Body of pancreas (tissue), 4 donors: Measurements from ENCODE around the gene LCE3A.

ENCODE experiments used
- POLR2A ChIP-seq, 3 donors: fragments of 450-650 bp; IDR thresholded peaks; one replicate each; pipeline ENCODE4 v1.6.1; 2016; ENCODE audit warnings: antibody characterized with exemption in 3 of 3, mild to moderate bottlenecking in 2 of 3
- TF ChIP-seq, protein P1 (sequence below), 7 experiments: fragments of 450-650 bp in 4 of 7; fragments of 200-600 bp in 3 of 7; sonication (generic) in 3 of 7; IDR thresholded peaks; one replicate each; pipeline ENCODE4 v1.5.1; 2016 to 2019; ENCODE audit warnings: antibody characterized with exemption in 7 of 7

DNA sequence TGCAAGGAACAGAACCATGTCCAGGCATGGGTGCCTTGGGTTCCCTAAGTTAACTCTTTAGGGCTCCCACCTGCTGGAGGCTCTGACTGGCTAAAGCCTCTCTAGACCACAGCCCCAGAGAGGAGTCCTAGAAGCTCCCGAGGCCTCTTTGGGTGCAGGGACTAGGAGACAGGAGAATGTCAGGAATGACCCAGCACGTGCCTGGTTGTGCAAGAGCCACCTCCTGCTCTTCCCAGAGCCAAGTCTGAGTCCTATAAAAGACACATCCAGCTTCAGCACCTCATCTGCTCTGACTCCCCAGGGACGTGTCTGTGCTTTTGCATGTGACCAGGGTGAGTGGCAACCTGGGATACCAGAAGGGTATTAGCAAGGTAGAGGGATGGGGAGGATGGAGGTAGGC lies 40.2 kb upstream of the LCE3A start, which contains the start of gene LCE2D:
- TF ChIP-seq, protein P1, sequence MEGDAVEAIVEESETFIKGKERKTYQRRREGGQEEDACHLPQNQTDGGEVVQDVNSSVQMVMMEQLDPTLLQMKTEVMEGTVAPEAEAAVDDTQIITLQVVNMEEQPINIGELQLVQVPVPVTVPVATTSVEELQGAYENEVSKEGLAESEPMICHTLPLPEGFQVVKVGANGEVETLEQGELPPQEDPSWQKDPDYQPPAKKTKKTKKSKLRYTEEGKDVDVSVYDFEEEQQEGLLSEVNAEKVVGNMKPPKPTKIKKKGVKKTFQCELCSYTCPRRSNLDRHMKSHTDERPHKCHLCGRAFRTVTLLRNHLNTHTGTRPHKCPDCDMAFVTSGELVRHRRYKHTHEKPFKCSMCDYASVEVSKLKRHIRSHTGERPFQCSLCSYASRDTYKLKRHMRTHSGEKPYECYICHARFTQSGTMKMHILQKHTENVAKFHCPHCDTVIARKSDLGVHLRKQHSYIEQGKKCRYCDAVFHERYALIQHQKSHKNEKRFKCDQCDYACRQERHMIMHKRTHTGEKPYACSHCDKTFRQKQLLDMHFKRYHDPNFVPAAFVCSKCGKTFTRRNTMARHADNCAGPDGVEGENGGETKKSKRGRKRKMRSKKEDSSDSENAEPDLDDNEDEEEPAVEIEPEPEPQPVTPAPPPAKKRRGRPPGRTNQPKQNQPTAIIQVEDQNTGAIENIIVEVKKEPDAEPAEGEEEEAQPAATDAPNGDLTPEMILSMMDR (IDR thresholded peaks at IDR 0.05), result no peak
- no peak for TF ChIP-seq POLR2A (IDR thresholded peaks at IDR 0.05)
